ENCODE results near the gene MNX1. TPM values are rescaled to one million over a fixed set of nuclear protein-coding genes. Genes with fewer than 3 reads are reported as not detected.

Gene MNX1
- total RNA-seq, 2 donors from 2014 or later = 14.3 to 39.6 TPM

- intact Hi-C loops (cut with DNase I) = no loop called here
- DNase-seq = no peak
- no peaks in the 10 kb centered on the region for H3K27me3 ChIP-seq
Measured at GRCh38 chr7:157056957-157057902, 46.8 kb upstream of the MNX1 start.

DNA sequence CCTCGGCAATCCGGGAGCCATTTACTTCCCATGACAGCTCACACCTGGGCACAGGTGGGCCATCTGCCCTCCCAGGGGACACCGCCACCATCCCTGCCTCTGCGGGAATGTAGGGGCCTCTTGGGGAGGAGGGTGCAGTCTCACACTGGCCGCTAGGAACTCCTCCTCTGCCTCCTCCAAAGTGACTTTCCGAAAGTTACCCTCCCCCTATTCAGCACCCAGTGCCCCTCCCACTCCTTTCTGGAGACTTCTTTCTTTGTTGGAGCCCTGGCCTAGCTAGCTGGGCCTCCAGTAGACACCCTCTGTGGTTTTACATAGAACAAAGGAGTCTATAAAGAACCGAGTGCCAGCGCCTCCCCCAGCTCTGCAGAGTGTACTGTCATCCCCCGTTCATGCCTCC is 45.8 kb upstream of the MNX1 start:
- TF ChIP-seq, protein P1, sequence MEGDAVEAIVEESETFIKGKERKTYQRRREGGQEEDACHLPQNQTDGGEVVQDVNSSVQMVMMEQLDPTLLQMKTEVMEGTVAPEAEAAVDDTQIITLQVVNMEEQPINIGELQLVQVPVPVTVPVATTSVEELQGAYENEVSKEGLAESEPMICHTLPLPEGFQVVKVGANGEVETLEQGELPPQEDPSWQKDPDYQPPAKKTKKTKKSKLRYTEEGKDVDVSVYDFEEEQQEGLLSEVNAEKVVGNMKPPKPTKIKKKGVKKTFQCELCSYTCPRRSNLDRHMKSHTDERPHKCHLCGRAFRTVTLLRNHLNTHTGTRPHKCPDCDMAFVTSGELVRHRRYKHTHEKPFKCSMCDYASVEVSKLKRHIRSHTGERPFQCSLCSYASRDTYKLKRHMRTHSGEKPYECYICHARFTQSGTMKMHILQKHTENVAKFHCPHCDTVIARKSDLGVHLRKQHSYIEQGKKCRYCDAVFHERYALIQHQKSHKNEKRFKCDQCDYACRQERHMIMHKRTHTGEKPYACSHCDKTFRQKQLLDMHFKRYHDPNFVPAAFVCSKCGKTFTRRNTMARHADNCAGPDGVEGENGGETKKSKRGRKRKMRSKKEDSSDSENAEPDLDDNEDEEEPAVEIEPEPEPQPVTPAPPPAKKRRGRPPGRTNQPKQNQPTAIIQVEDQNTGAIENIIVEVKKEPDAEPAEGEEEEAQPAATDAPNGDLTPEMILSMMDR (IDR thresholded peaks at IDR 0.05) = no peak
- no peak for TF ChIP-seq POLR2A (IDR thresholded peaks at IDR 0.05)
- Histone ChIP-seq H3K4me1 (no peaks in the 10 kb centered on the region), H3K27ac (no peak overlapping the region), H3K27me3 (no peaks in the 10 kb centered on the region), H3K4me3 (no peak overlapping the region), H3K36me3 (replicated peaks in 1 of 2; ENCODE audit: insufficient read depth in 1 of 2, low read depth in 2 of 2) (no peaks in the 10 kb centered on the region), H3K9me3 (no peaks in the 10 kb centered on the region)
- ATAC-seq (no peak), DNase-seq (no peak)
- intact Hi-C loops (cut with DNase I) = no loop called here
- 70 to 85% methylated on average over 5 to 9 of the region's 9 CpGs for WGBS, 2 donors

More at GRCh38 chr7:157056957-157057902, 46.8 kb upstream of the MNX1 start:
- Histone ChIP-seq H3K27ac (no peak overlapping the region), H3K36me3 (replicated peaks in 1 of 2; ENCODE audit: insufficient read depth in 1 of 2, low read depth in 2 of 2) (no peaks in the 10 kb centered on the region), H3K4me1 (no peaks in the 10 kb centered on the region), H3K4me3 (no peak overlapping the region), H3K9me3 (peaks cover 0 to 7% (median 0%) of the 10 kb centered on the region in 3 donors)
- TF ChIP-seq POLR2A (IDR thresholded peaks at IDR 0.05) = no peak
- TF ChIP-seq, protein P1 (IDR thresholded peaks at IDR 0.05) = no peak
- 64 to 67% methylated on average over 15 to 16 of the region's 16 CpGs for WGBS, 2 donors
- ATAC-seq = no peak

DNA sequence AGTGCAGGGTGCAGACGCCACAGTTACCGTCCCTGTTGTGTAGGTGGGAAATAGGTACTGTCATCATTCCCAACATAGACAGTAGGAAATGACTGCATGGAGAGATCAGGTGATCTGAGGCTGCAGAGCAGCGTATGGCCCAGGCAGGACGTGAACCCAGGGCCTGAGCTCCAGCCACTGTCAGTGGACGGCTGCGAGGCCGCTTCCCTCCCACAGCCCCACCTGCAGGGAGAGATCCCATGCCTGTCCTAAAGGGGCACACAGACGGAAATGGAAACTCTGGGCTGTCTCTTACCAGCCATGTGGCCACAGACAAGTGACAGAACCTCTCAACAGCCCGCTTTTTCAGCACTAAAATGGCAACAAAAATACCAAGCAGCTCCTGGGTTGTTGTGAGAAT is 44.5 kb upstream of the MNX1 start:
- DNase-seq = no peak
- H3K4me1 ChIP-seq = no peaks in the 10 kb centered on the region
- H3K27ac ChIP-seq = no peak overlapping the region
- TF ChIP-seq, protein P1 (IDR thresholded peaks at IDR 0.05) = no peak
- TF ChIP-seq POLR2A (IDR thresholded peaks at IDR 0.05) = no peak
- H3K36me3 ChIP-seq (replicated peaks in 1 of 2; ENCODE audit: insufficient read depth in 1 of 2, low read depth in 2 of 2) = no peaks in the 10 kb centered on the region
- WGBS, 2 donors = 74 to 77% methylated on average over 9 of the region's 9 CpGs
- no peaks in the 10 kb centered on the region for H3K27me3 ChIP-seq
- H3K9me3 ChIP-seq = no peaks in the 10 kb centered on the region
- no peak for ATAC-seq
- intact Hi-C loops (cut with DNase I) = no loop called here
- H3K4me3 ChIP-seq = no peak overlapping the region

DNA sequence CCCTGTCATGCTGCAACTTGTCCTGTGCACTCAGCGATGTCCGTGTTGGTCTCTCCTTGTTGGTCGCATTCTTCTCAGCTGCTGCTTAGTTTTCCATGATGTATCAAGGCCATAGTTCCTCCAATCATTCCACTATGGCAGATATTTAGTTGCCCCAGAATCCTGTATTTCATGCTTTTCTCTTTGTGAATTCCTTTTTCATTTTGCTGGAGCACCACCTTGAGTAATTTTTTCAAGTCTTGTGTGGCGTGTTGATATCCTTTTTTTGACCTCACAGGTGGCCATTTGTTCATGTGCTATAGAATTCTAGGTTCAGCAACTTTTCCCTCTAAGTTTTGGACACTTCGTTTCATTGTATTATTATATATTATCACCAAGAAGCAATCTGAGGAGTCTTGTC is 42.7 kb upstream of the MNX1 start:
- H3K4me1 ChIP-seq = no peaks in the 10 kb centered on the region
- H3K4me3 ChIP-seq = no peak overlapping the region
- H3K9me3 ChIP-seq = no peaks in the 10 kb centered on the region
- H3K36me3 ChIP-seq (replicated peaks in 1 of 2; ENCODE audit: insufficient read depth in 1 of 2, low read depth in 2 of 2) = no peaks in the 10 kb centered on the region
- intact Hi-C loops (cut with DNase I) = no loop called here
- TF ChIP-seq POLR2A (IDR thresholded peaks at IDR 0.05) = no peak
- TF ChIP-seq, protein P1 (IDR thresholded peaks at IDR 0.05) = no peak
- H3K27ac ChIP-seq = no peak overlapping the region
- no peaks in the 10 kb centered on the region for H3K27me3 ChIP-seq
- ATAC-seq (no peak), DNase-seq (no peak)
- 86 to 87% methylated on average over 5 of the region's 5 CpGs for WGBS, 2 donors

Measured in body of pancreas (tissue), 4 donors.